Ishikawa (cell line): ENCODE measurements around the gene ARFGAP3.

Source experiments
- CEBPB ChIP-seq: IDR thresholded peaks from 2 replicates; pipeline ENCODE4 v1.6.1; 2012
- CREB1 ChIP-seq: IDR thresholded peaks from 2 replicates; pipeline ENCODE4 v1.6.1; 2012; ENCODE audit warnings: low read depth
- EGR1 ChIP-seq: IDR thresholded peaks from 2 replicates; pipeline ENCODE4 v1.6.1; 2012
- EP300 ChIP-seq: IDR thresholded peaks from 2 replicates; pipeline ENCODE4 v1.6.1; 2012; ENCODE audit warnings: borderline replicate concordance
- FOXM1 ChIP-seq: IDR thresholded peaks from 2 replicates; pipeline ENCODE4 v1.6.1; 2012; ENCODE audit warnings: low read depth, borderline replicate concordance
- RAD21 ChIP-seq: IDR thresholded peaks from 2 replicates; pipeline ENCODE4 v1.6.1; 2012; ENCODE audit warnings: low read depth
- TAF1 ChIP-seq: IDR thresholded peaks from 2 replicates; pipeline ENCODE4 v1.6.1; 2012; ENCODE audit warnings: low read depth, mild to moderate bottlenecking
- TCF12 ChIP-seq: IDR thresholded peaks from 2 replicates; pipeline ENCODE4 v1.6.1; 2012; ENCODE audit warnings: low read depth
- TEAD4 ChIP-seq: IDR thresholded peaks from 2 replicates; pipeline ENCODE4 v1.6.1; 2012
- YY1 ChIP-seq: IDR thresholded peaks from 2 replicates; pipeline ENCODE4 v1.6.1; 2012; ENCODE audit warnings: low read depth
- ZBTB7A ChIP-seq: IDR thresholded peaks from 2 replicates; pipeline ENCODE4 v1.6.1; 2012; ENCODE audit warnings: low read depth
- TF ChIP-seq, protein P1 (sequence below): IDR thresholded peaks from 2 replicates; pipeline ENCODE4 v1.6.1; 2012; ENCODE audit warnings: low read depth, mild to moderate bottlenecking
- TF ChIP-seq, protein P2 (sequence below): IDR thresholded peaks from 2 replicates; pipeline ENCODE4 v1.6.1; 2012

DNA sequence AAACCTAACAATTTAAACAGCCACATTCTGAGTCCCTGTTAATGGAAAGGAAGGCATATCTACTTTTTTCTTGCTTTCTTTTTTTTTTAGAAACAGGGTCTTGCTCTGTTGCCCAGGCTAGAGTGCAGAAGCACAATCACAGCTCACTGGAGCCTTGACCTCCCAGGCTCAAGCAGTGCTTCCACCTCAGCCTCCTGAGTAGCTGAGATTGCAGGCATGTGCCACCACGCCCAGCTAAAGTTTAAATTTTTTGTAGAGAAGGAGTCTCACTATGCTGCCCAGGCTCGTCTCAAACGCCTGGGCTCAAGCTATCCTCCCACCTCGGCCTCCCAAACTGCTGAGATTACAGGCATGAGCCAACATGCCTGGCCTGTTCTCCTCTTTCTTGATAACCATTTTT, 25.4 kb downstream of the ARFGAP3 start:
- TF ChIP-seq ZBTB7A (no peak), EP300 (no peak), TAF1 (no peak), YY1 (no peak), CREB1 (no peak), CEBPB (no peak), RAD21 (no peak), TEAD4 (no peak), TCF12 (no peak), EGR1 (no peak), FOXM1 (no peak)
- TF ChIP-seq, protein P1, sequence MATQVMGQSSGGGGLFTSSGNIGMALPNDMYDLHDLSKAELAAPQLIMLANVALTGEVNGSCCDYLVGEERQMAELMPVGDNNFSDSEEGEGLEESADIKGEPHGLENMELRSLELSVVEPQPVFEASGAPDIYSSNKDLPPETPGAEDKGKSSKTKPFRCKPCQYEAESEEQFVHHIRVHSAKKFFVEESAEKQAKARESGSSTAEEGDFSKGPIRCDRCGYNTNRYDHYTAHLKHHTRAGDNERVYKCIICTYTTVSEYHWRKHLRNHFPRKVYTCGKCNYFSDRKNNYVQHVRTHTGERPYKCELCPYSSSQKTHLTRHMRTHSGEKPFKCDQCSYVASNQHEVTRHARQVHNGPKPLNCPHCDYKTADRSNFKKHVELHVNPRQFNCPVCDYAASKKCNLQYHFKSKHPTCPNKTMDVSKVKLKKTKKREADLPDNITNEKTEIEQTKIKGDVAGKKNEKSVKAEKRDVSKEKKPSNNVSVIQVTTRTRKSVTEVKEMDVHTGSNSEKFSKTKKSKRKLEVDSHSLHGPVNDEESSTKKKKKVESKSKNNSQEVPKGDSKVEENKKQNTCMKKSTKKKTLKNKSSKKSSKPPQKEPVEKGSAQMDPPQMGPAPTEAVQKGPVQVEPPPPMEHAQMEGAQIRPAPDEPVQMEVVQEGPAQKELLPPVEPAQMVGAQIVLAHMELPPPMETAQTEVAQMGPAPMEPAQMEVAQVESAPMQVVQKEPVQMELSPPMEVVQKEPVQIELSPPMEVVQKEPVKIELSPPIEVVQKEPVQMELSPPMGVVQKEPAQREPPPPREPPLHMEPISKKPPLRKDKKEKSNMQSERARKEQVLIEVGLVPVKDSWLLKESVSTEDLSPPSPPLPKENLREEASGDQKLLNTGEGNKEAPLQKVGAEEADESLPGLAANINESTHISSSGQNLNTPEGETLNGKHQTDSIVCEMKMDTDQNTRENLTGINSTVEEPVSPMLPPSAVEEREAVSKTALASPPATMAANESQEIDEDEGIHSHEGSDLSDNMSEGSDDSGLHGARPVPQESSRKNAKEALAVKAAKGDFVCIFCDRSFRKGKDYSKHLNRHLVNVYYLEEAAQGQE: no peak
- TF ChIP-seq, protein P2, sequence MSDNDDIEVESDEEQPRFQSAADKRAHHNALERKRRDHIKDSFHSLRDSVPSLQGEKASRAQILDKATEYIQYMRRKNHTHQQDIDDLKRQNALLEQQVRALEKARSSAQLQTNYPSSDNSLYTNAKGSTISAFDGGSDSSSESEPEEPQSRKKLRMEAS: no peak
